Measurements from ENCODE around the gene AK5. TPM values are rescaled to one million over a fixed set of nuclear protein-coding genes. Genes with fewer than 3 reads are reported as not detected.

The AK5 gene
- total RNA-seq, 1 donor: 25.3 TPM

DNA sequence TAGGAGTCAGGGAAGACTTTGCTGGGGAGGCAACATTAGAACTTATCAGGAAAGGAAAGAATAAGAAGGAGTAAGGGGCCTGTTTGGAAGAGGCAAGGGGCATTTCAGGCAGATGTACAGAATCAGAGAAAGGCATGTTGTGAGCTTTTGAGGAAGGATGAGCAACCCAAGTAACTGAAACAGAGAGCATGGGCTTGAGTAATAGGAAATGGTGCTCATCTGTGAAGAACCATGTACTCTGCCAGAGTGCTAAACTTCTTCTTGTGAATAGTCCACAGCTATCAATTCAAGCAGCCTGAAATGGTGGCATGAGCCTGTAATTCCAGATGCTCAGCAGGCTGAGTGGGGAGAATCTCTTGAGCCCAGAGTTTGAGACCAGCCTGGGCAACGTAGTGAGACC, 43.4 kb upstream of the AK5 start:
- Histone ChIP-seq H3K9me3 (ENCODE audit: low read depth, low read length) (no peaks in the 10 kb centered on the region), H3K79me2 (ENCODE audit: insufficient read depth, low read length) (no peaks in the 10 kb centered on the region), H4K20me1 (ENCODE audit: insufficient read depth, low read length) (no peaks in the 10 kb centered on the region), H3K27ac (ENCODE audit: low read depth, low read length) (no peak overlapping the region), H3K4me3 (ENCODE audit: insufficient read depth, low read length) (no peak overlapping the region), H2AFZ (ENCODE audit: low read length) (no peak overlapping the region), H3K36me3 (ENCODE audit: insufficient read depth, low read length) (no peaks in the 10 kb centered on the region), H3K4me1 (ENCODE audit: insufficient read depth, low read length) (no peaks in the 10 kb centered on the region), H3K4me2 (ENCODE audit: insufficient read depth, low read length) (no peak overlapping the region), H3K27me3 (ENCODE audit: insufficient read depth, low read length) (no peaks in the 10 kb centered on the region)
- DNase-seq (ENCODE audit: insufficient read length, low spot score, missing footprints): no peak
- TF ChIP-seq, protein P1, sequence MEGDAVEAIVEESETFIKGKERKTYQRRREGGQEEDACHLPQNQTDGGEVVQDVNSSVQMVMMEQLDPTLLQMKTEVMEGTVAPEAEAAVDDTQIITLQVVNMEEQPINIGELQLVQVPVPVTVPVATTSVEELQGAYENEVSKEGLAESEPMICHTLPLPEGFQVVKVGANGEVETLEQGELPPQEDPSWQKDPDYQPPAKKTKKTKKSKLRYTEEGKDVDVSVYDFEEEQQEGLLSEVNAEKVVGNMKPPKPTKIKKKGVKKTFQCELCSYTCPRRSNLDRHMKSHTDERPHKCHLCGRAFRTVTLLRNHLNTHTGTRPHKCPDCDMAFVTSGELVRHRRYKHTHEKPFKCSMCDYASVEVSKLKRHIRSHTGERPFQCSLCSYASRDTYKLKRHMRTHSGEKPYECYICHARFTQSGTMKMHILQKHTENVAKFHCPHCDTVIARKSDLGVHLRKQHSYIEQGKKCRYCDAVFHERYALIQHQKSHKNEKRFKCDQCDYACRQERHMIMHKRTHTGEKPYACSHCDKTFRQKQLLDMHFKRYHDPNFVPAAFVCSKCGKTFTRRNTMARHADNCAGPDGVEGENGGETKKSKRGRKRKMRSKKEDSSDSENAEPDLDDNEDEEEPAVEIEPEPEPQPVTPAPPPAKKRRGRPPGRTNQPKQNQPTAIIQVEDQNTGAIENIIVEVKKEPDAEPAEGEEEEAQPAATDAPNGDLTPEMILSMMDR (IDR thresholded peaks at IDR 0.05; ENCODE audit: extremely low read depth, low read depth, low read length): no peak

DNA sequence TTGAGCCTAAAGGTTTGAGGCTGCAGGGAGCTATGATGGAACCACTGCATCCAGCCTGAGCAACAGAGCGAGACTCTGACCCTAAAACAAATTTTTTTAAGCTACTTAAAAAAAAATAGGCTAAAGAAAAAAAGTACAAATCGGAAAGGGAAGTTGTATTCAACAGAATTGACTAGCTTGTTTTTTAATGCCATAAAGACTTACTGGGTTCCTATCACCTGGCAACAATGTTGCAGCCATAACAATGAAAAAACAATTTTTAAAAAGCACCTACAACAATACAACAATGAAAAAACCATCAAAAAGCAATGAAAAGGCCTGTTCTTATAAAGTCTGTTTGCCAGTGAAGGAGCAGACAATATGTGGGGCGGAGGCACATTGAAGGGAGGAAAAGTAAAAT, 42.5 kb upstream of the AK5 start:
- no peaks in the 10 kb centered on the region for H3K4me1 ChIP-seq (ENCODE audit: insufficient read depth, low read length)
- TF ChIP-seq, protein P1 (IDR thresholded peaks at IDR 0.05; ENCODE audit: extremely low read depth, low read depth, low read length): no peak
- no peak overlapping the region for H3K4me3 ChIP-seq (ENCODE audit: insufficient read depth, low read length)
- H2AFZ ChIP-seq (ENCODE audit: low read length): no peak overlapping the region
- H3K27me3 ChIP-seq (ENCODE audit: insufficient read depth, low read length): no peaks in the 10 kb centered on the region
- no peak for DNase-seq (ENCODE audit: insufficient read length, low spot score, missing footprints)
- H4K20me1 ChIP-seq (ENCODE audit: insufficient read depth, low read length): no peaks in the 10 kb centered on the region
- no peaks in the 10 kb centered on the region for H3K36me3 ChIP-seq (ENCODE audit: insufficient read depth, low read length)
- no peaks in the 10 kb centered on the region for H3K79me2 ChIP-seq (ENCODE audit: insufficient read depth, low read length)
- no peak overlapping the region for H3K27ac ChIP-seq (ENCODE audit: low read depth, low read length)
- no peaks in the 10 kb centered on the region for H3K9me3 ChIP-seq (ENCODE audit: low read depth, low read length)
- H3K4me2 ChIP-seq (ENCODE audit: insufficient read depth, low read length): no peak overlapping the region

DNA sequence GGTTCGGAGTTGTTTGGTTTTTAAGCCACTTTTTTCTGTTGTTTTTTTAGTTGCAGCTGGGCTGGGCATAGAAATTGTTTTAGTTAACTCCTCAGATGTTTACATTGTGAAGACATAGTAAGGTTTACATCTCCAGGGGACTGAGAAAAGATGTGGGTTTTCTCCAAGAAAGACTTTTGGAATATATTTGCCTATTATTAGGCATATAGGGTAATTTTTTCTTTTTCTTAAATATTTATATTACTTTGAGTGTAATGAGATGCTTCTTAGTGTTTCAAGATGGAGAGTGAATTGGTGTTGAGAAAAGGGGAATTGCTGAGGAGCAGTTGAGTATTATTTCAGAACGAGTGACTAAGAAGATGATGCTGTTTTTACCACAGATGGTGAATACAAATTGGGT, 36.0 kb upstream of the AK5 start:
- H3K9me3 ChIP-seq (ENCODE audit: low read depth, low read length): no peaks in the 10 kb centered on the region
- no peak overlapping the region for H3K4me2 ChIP-seq (ENCODE audit: insufficient read depth, low read length)
- no peak overlapping the region for H2AFZ ChIP-seq (ENCODE audit: low read length)
- no peaks in the 10 kb centered on the region for H3K27me3 ChIP-seq (ENCODE audit: insufficient read depth, low read length)
- H3K4me3 ChIP-seq (ENCODE audit: insufficient read depth, low read length): no peak overlapping the region
- H3K36me3 ChIP-seq (ENCODE audit: insufficient read depth, low read length): no peaks in the 10 kb centered on the region
- no peak for DNase-seq (ENCODE audit: insufficient read length, low spot score, missing footprints)
- H3K4me1 ChIP-seq (ENCODE audit: insufficient read depth, low read length): no peaks in the 10 kb centered on the region
- no peak overlapping the region for H3K27ac ChIP-seq (ENCODE audit: low read depth, low read length)
- TF ChIP-seq, protein P1 (IDR thresholded peaks at IDR 0.05; ENCODE audit: extremely low read depth, low read depth, low read length): no peak
- no peaks in the 10 kb centered on the region for H3K79me2 ChIP-seq (ENCODE audit: insufficient read depth, low read length)
- no peaks in the 10 kb centered on the region for H4K20me1 ChIP-seq (ENCODE audit: insufficient read depth, low read length)

DNA sequence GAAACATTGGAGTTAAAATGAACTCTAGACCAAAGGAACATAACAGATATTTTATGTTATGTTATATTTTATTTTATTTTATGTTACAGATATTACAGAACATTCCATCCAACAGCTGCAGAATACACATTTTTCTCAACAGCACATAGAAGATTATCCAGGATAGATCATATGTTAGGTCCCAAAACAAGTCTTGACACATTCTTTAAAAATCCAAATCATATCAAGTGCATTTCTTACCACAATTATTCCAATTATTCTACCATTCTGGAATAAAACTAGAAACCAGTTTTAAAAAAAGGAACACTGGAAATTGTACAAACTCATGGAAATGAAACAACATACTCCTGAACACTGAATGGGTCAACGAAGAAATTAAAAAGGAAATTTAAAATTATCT, 31.7 kb upstream of the AK5 start:
- Histone ChIP-seq H3K4me2 (ENCODE audit: insufficient read depth, low read length) (no peak overlapping the region), H3K27me3 (ENCODE audit: insufficient read depth, low read length) (no peaks in the 10 kb centered on the region), H3K4me1 (ENCODE audit: insufficient read depth, low read length) (no peaks in the 10 kb centered on the region), H4K20me1 (ENCODE audit: insufficient read depth, low read length) (no peaks in the 10 kb centered on the region), H3K4me3 (ENCODE audit: insufficient read depth, low read length) (no peak overlapping the region), H3K79me2 (ENCODE audit: insufficient read depth, low read length) (no peaks in the 10 kb centered on the region), H2AFZ (ENCODE audit: low read length) (no peak overlapping the region), H3K36me3 (ENCODE audit: insufficient read depth, low read length) (no peaks in the 10 kb centered on the region), H3K27ac (ENCODE audit: low read depth, low read length) (no peak overlapping the region), H3K9me3 (ENCODE audit: low read depth, low read length) (peaks cover 8% of the 10 kb centered on the region)
- no peak for DNase-seq (ENCODE audit: insufficient read length, low spot score, missing footprints)
- TF ChIP-seq, protein P1 (IDR thresholded peaks at IDR 0.05; ENCODE audit: extremely low read depth, low read depth, low read length): no peak

Measured in osteoblast (primary cell).